ENCODE results near the gene GNB3. TPM values are rescaled to one million over a fixed set of nuclear protein-coding genes. Genes with fewer than 3 reads are reported as not detected.
A peak's percentile ranks its signal among the peaks of the same experiment; 100 is the strongest.

GNB3 gene
- total and polyA plus RNA-seq, 9 of the 15 experiments (the other 6 are each of a cell fraction or from before 2014, with no cell fraction given), result 1.4 to 5.8 (median 2.0) TPM

DNA sequence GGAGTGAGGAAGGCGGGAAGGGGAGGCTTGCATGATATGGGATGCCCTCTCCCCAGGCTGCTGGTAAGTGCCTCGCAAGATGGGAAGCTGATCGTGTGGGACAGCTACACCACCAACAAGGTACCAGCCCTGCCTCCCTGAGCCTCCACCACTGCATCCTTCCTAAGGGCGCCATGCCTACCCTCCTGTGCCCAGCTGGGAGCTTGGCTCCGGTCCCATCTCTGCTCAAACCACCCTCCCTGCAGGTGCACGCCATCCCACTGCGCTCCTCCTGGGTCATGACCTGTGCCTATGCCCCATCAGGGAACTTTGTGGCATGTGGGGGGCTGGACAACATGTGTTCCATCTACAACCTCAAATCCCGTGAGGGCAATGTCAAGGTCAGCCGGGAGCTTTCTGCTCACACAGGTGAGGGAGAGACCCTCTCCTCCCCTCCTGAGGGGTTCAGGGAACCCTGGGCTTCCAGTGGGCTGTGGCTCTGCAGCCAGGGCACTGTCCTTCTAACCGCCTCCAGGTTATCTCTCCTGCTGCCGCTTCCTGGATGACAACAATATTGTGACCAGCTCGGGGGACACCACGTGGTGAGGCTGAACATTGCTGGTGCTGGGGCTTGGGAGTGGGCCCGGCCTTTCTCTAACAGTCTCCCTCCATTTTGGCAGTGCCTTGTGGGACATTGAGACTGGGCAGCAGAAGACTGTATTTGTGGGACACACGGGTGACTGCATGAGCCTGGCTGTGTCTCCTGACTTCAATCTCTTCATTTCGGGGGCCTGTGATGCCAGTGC is 2.6 kb downstream of the GNB3 start (continued):
- TF ChIP-seq ZBTB7A (IDR thresholded peaks at IDR 0.05; ENCODE audit: borderline replicate concordance, control insufficient read depth, low read depth, low read length) (peak; percentile 32; the same call in 1 of the 2 replicates), ZNF785 (CRISPR knock-in tag; IDR thresholded peaks at IDR 0.05) (no peak)

DNA sequence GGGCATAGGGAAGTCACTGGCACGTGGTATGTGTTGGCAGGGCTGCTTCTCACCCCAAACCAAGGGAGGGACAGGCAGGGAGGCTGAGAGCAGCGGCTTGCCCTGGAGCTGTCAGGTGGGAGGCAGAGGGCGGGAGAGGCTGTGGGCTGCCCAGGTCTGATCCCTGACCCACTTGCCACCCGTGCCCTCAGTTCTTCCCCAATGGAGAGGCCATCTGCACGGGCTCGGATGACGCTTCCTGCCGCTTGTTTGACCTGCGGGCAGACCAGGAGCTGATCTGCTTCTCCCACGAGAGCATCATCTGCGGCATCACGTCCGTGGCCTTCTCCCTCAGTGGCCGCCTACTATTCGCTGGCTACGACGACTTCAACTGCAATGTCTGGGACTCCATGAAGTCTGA is 4.7 kb downstream of the GNB3 start:
- in situ Hi-C loops (cut with MboI), result no loop called here
- no peak for FAIRE-seq
- TF ChIP-seq POLR2G (IDR thresholded peaks at IDR 0.05; ENCODE audit: low read depth, low read length), result peak; percentile 67
- peak; percentile 53 for TF ChIP-seq RBFOX2 (IDR thresholded peaks at IDR 0.05; ENCODE audit: low read depth, low read length)
- TF ChIP-seq NR4A1 (CRISPR knock-in tag; IDR thresholded peaks at IDR 0.05), result no peak
- TF ChIP-seq NR4A1 (tag; IDR thresholded peaks at IDR 0.05), result no peak
- no peak for TF ChIP-seq ZNF263 (CRISPR knock-in tag; IDR thresholded peaks at IDR 0.05; ENCODE audit: borderline replicate concordance)
- TF ChIP-seq GABPB2 (CRISPR knock-in tag; conservative IDR thresholded peaks at IDR 0.05), result no peak
- TF ChIP-seq, protein P1, sequence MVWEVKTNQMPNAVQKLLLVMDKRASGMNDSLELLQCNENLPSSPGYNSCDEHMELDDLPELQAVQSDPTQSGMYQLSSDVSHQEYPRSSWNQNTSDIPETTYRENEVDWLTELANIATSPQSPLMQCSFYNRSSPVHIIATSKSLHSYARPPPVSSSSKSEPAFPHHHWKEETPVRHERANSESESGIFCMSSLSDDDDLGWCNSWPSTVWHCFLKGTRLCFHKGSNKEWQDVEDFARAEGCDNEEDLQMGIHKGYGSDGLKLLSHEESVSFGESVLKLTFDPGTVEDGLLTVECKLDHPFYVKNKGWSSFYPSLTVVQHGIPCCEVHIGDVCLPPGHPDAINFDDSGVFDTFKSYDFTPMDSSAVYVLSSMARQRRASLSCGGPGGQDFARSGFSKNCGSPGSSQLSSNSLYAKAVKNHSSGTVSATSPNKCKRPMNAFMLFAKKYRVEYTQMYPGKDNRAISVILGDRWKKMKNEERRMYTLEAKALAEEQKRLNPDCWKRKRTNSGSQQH (CRISPR knock-in tag; IDR thresholded peaks at IDR 0.05), result no peak
- no peak for TF ChIP-seq NONO (IDR thresholded peaks at IDR 0.05; ENCODE audit: low read depth in 2 of 2, low read length in 1 of 2)
- TF ChIP-seq ZNF274 (IDR thresholded peaks at IDR 0.05; ENCODE audit: borderline replicate concordance, low read depth, low read length), result no peak
- TF ChIP-seq ZMIZ1 (IDR thresholded peaks at IDR 0.05; ENCODE audit: low read depth in 2 of 2, low read length in 2 of 2), result no peak
- TF ChIP-seq SAFB2 (IDR thresholded peaks at IDR 0.05; ENCODE audit: borderline replicate concordance, low read depth, low read length, severe bottlenecking), result no peak
- no peak for TF ChIP-seq ZNF133 (CRISPR knock-in tag; IDR thresholded peaks at IDR 0.05)
- no peak for TF ChIP-seq SMAD3 (CRISPR knock-in tag; conservative IDR thresholded peaks at IDR 0.05)
- TF ChIP-seq TCF7 (IDR thresholded peaks at IDR 0.05; ENCODE audit: borderline replicate concordance), result no peak

More for the DNA sequence above, 4.7 kb downstream of the GNB3 start:
- ATAC-seq (no peak), DNase-seq (ENCODE audit: extremely low read depth in 1 of 4, low spot score in 3 of 4) (no peak)
- no peaks in the 10 kb centered on the region for H3K9me3 ChIP-seq (replicated peaks; ENCODE audit: control insufficient read depth, insufficient read depth, low read depth, low read length)
- no peaks in the 10 kb centered on the region for H3K27me3 ChIP-seq (ENCODE audit: control insufficient read depth in 2 of 2, insufficient read depth in 2 of 2, low read length in 2 of 2)
- no peaks in the 10 kb centered on the region for H3K9me1 ChIP-seq (ENCODE audit: control insufficient read depth, insufficient read depth, low read length)
- POLR2A ChIA-PET, result interaction anchor here (0.6 to 4.8 kb wide), 4 partner anchors 11 to 305 kb away, joined by 3 to 24 read pairs (median 4); partner anchors contain the start of gene COPS7A
- peaks cover 19% of the 10 kb centered on the region for H3K79me2 ChIP-seq (ENCODE audit: control insufficient read depth, insufficient read depth, low read length)
- H3K36me3 ChIP-seq (ENCODE audit: control insufficient read depth, insufficient read depth, low read length), result peaks cover 76% of the 10 kb centered on the region; the same call in 2 of the 3 replicates
- H4K20me1 ChIP-seq (replicated peaks; ENCODE audit: control insufficient read depth, insufficient read depth, low read length), result no peaks in the 10 kb centered on the region
- no TSS peak for BruUV-seq (replicated peaks)
- H2AFZ ChIP-seq (ENCODE audit: low read depth, low read length), result no peak overlapping the region
- H3K9ac ChIP-seq (ENCODE audit: insufficient read depth in 1 of 2, low read depth in 2 of 2, low read length in 2 of 2), result no peak overlapping the region; a peak in 1 of 4 replicates
- 95% methylated on average over 7 of the region's 17 CpGs for WGBS (ENCODE audit: insufficient coverage, low coverage, missing lambda C conversion rate)
- CTCF ChIA-PET (ENCODE audit: low intra/inter-chr PET ratio), result no interaction called here
- peaks cover 15 to 32% of the 10 kb centered on the region in 2 experiments; a peak in 4 of 5 replicates for H3K4me1 ChIP-seq (replicated peaks in 1 of 2; ENCODE audit: control insufficient read depth in 2 of 2, insufficient read depth in 2 of 2, low read length in 2 of 2)
- H3K4me3 ChIP-seq, result no peak overlapping the region
- intact Hi-C loops (cut with micrococcal nuclease), result no loop called here
- H3K27ac ChIP-seq (ENCODE audit: extremely low read depth, low read depth, low read length), result no peak overlapping the region
- no peak overlapping the region for H3K4me2 ChIP-seq (ENCODE audit: insufficient read depth, low read length)

All from K562 (cell line).